ENCODE results near the gene F2RL2. TPM values are rescaled to one million over a fixed set of nuclear protein-coding genes. Genes with fewer than 3 reads are reported as not detected.

The F2RL2 gene
- total RNA-seq, 6 donors from 2014 or later = 0.34 to 0.46 (median 0.43) TPM; not detected in 3

- H3K4me1 ChIP-seq = peaks cover 0 to 6% (median 0%) of the 10 kb centered on the region in 4 donors
- ATAC-seq (ENCODE audit: low FRiP score in 2 of 2) (no peak), DNase-seq (no peak)
- H3K4me3 ChIP-seq = no peak overlapping the region
- TF ChIP-seq POLR2AphosphoS5 (IDR thresholded peaks at IDR 0.05) (no peak), POLR2A (IDR thresholded peaks at IDR 0.05) (no peak), EP300 (IDR thresholded peaks at IDR 0.05) (no peak)
- no peaks in the 10 kb centered on the region for H3K36me3 ChIP-seq
- WGBS, 2 donors = 46 to 99% methylated on average over 4 of the region's 4 CpGs
- no peaks in the 10 kb centered on the region for H3K9me3 ChIP-seq
- no peak overlapping the region for H3K27ac ChIP-seq
- no peaks in the 10 kb centered on the region for H3K27me3 ChIP-seq
These were observed 11.5 kb upstream of the F2RL2 start for GRCh38 chr5:76634661-76635060.

GRCh38 chr5:76626738-76627137 is 3.5 kb upstream of the F2RL2 start:
- no peak overlapping the region for H3K27ac ChIP-seq
- DNase-seq (no peak), ATAC-seq (ENCODE audit: low FRiP score in 2 of 2) (peak; percentile 24 to 46)
- H3K9me3 ChIP-seq = no peaks in the 10 kb centered on the region
- H3K4me3 ChIP-seq = no peak overlapping the region
- H3K4me1 ChIP-seq = peaks cover 0 to 4% (median 2%) of the 10 kb centered on the region in 4 donors
- no peaks in the 10 kb centered on the region for H3K27me3 ChIP-seq
- TF ChIP-seq EP300 (IDR thresholded peaks at IDR 0.05) (no peak), POLR2A (IDR thresholded peaks at IDR 0.05) (no peak), POLR2AphosphoS5 (IDR thresholded peaks at IDR 0.05) (no peak), CTCF (IDR thresholded peaks at IDR 0.05) (no peak)
- 64 to 68% methylated on average over 6 of the region's 6 CpGs for WGBS, 2 donors
- H3K36me3 ChIP-seq = no peaks in the 10 kb centered on the region

GRCh38 chr5:76625087-76625815 is 2.0 kb upstream of the F2RL2 start:
- Histone ChIP-seq H3K9me3 (no peaks in the 10 kb centered on the region), H3K36me3 (no peaks in the 10 kb centered on the region), H3K4me3 (no peak overlapping the region), H3K4me1 (peaks cover 0 to 4% (median 2%) of the 10 kb centered on the region in 4 donors), H3K27me3 (no peaks in the 10 kb centered on the region), H3K27ac (no peak overlapping the region)
- DNase-seq (no peak), ATAC-seq (ENCODE audit: low FRiP score in 2 of 2) (no peak)
- WGBS, 2 donors = 44 to 49% methylated on average over 8 of the region's 8 CpGs
- no peak for TF ChIP-seq POLR2AphosphoS5 (IDR thresholded peaks at IDR 0.05)
- TF ChIP-seq POLR2A (IDR thresholded peaks at IDR 0.05) = no peak
- TF ChIP-seq EP300 (IDR thresholded peaks at IDR 0.05) = no peak
- no peak for TF ChIP-seq CTCF (IDR thresholded peaks at IDR 0.05)

GRCh38 chr5:76622076-76622475 is 1.1 kb downstream of the F2RL2 start:
- no peak overlapping the region for H3K4me3 ChIP-seq
- no peak for TF ChIP-seq POLR2A (IDR thresholded peaks at IDR 0.05)
- no peak for TF ChIP-seq EP300 (IDR thresholded peaks at IDR 0.05)
- no peak for TF ChIP-seq CTCF (IDR thresholded peaks at IDR 0.05)
- no peak for TF ChIP-seq POLR2AphosphoS5 (IDR thresholded peaks at IDR 0.05)
- H3K27ac ChIP-seq = no peak overlapping the region
- H3K27me3 ChIP-seq = no peaks in the 10 kb centered on the region
- H3K36me3 ChIP-seq = no peaks in the 10 kb centered on the region
- WGBS, 2 donors = 89 to 94% methylated on average over 5 of the region's 5 CpGs
- no peak for ATAC-seq (ENCODE audit: low FRiP score in 2 of 2)
- no peak for DNase-seq
- peaks cover 0 to 4% (median 2%) of the 10 kb centered on the region in 4 donors for H3K4me1 ChIP-seq
- H3K9me3 ChIP-seq = no peaks in the 10 kb centered on the region

GRCh38 chr5:76620166-76620565 is 3.0 kb downstream of the F2RL2 start:
- H3K27ac ChIP-seq = no peak overlapping the region
- 92 to 93% methylated on average over 5 of the region's 5 CpGs for WGBS, 2 donors
- no peaks in the 10 kb centered on the region for H3K27me3 ChIP-seq
- H3K4me1 ChIP-seq = no peaks in the 10 kb centered on the region
- H3K36me3 ChIP-seq = no peaks in the 10 kb centered on the region
- DNase-seq (no peak), ATAC-seq (ENCODE audit: low FRiP score in 2 of 2) (no peak)
- H3K4me3 ChIP-seq = no peak overlapping the region
- no peak for TF ChIP-seq EP300 (IDR thresholded peaks at IDR 0.05)
- no peak for TF ChIP-seq POLR2A (IDR thresholded peaks at IDR 0.05)
- TF ChIP-seq POLR2AphosphoS5 (IDR thresholded peaks at IDR 0.05) = no peak
- TF ChIP-seq CTCF (IDR thresholded peaks at IDR 0.05) = no peak
- no peaks in the 10 kb centered on the region for H3K9me3 ChIP-seq
